ENCODE measurements around the gene STXBP6.

The STXBP6 gene

GRCh38 chr14:24978862-24979724 is 70.9 kb downstream of the STXBP6 start:
- Histone ChIP-seq H3K27ac (no peak overlapping the region), H3K27me3 (no peaks in the 10 kb centered on the region), H3K4me3 (ENCODE audit: low read depth in 1 of 2, low read length in 1 of 2) (no peak overlapping the region), H3K9me3 (no peaks in the 10 kb centered on the region), H3K4me1 (ENCODE audit: control insufficient read depth in 1 of 2, insufficient read depth in 1 of 2, low read depth in 1 of 2, low read length in 1 of 2) (no peaks in the 10 kb centered on the region), H3K36me3 (no peaks in the 10 kb centered on the region)
- TF ChIP-seq CTCF (IDR thresholded peaks at IDR 0.05), result no peak

- Histone ChIP-seq H3K9me3 (no peaks in the 10 kb centered on the region), H3K27ac (no peak overlapping the region), H3K4me1 (ENCODE audit: control insufficient read depth in 1 of 2, insufficient read depth in 1 of 2, low read depth in 1 of 2, low read length in 1 of 2) (no peaks in the 10 kb centered on the region), H3K27me3 (no peaks in the 10 kb centered on the region), H3K36me3 (no peaks in the 10 kb centered on the region), H3K4me3 (ENCODE audit: low read depth in 1 of 2, low read length in 1 of 2) (no peak overlapping the region)
- TF ChIP-seq CTCF (IDR thresholded peaks at IDR 0.05), result no peak
Measured at GRCh38 chr14:24976602-24977001, 73.3 kb downstream of the STXBP6 start.

- H3K4me3 ChIP-seq (ENCODE audit: low read depth in 1 of 2, low read length in 1 of 2), result no peak overlapping the region
- no peaks in the 10 kb centered on the region for H3K36me3 ChIP-seq
- no peaks in the 10 kb centered on the region for H3K27me3 ChIP-seq
- no peak overlapping the region for H3K27ac ChIP-seq
- no peaks in the 10 kb centered on the region for H3K9me3 ChIP-seq
- no peak for TF ChIP-seq CTCF (IDR thresholded peaks at IDR 0.05)
- no peaks in the 10 kb centered on the region for H3K4me1 ChIP-seq (ENCODE audit: control insufficient read depth in 1 of 2, insufficient read depth in 1 of 2, low read depth in 1 of 2, low read length in 1 of 2)
Measured at GRCh38 chr14:24975393-24975792, 74.6 kb downstream of the STXBP6 start.

GRCh38 chr14:24974591-24975374 is 75.2 kb downstream of the STXBP6 start:
- no peaks in the 10 kb centered on the region for H3K4me1 ChIP-seq (ENCODE audit: control insufficient read depth in 1 of 2, insufficient read depth in 1 of 2, low read depth in 1 of 2, low read length in 1 of 2)
- no peak overlapping the region for H3K27ac ChIP-seq
- H3K36me3 ChIP-seq, result no peaks in the 10 kb centered on the region
- H3K27me3 ChIP-seq, result no peaks in the 10 kb centered on the region
- H3K9me3 ChIP-seq, result no peaks in the 10 kb centered on the region
- no peak overlapping the region for H3K4me3 ChIP-seq (ENCODE audit: low read depth in 1 of 2, low read length in 1 of 2)
- TF ChIP-seq CTCF (IDR thresholded peaks at IDR 0.05), result no peak

GRCh38 chr14:24972844-24973243 is 77.1 kb downstream of the STXBP6 start:
- Histone ChIP-seq H3K4me3 (ENCODE audit: low read depth in 1 of 2, low read length in 1 of 2) (no peak overlapping the region), H3K36me3 (no peaks in the 10 kb centered on the region), H3K27ac (no peak overlapping the region), H3K9me3 (no peaks in the 10 kb centered on the region), H3K27me3 (no peaks in the 10 kb centered on the region), H3K4me1 (ENCODE audit: control insufficient read depth in 1 of 2, insufficient read depth in 1 of 2, low read depth in 1 of 2, low read length in 1 of 2) (no peaks in the 10 kb centered on the region)
- no peak for TF ChIP-seq CTCF (IDR thresholded peaks at IDR 0.05)

All from neutrophil (primary cell).